Osteocyte (in vitro differentiated cells): ENCODE results near the gene GNAL. TPM values are rescaled to one million over a fixed set of nuclear protein-coding genes. Genes with fewer than 3 reads are reported as not detected.
"Not testable (repeated sequence)": the region's sequence is repeated elsewhere in the genome, so short reads cannot be mapped to it uniquely, and the experiment has no call there.

ENCODE experiments used
- DNase-seq: peaks from one replicate; pipeline ENCODE4 v3.0.0; 2021; ENCODE audit warnings: mixed read lengths; ENCODE audit not compliant: unreplicated experiment; ENCODE audit errors: extremely low spot score
- H3K27ac Mint-ChIP-seq: one replicate; pipeline ENCODE4 v1.8.0; 2021; ENCODE audit warnings: mild to moderate bottlenecking, mixed read lengths; ENCODE audit not compliant: unreplicated experiment
- H3K27me3 Mint-ChIP-seq: one replicate; pipeline ENCODE4 v1.8.0; 2021; ENCODE audit warnings: mixed read lengths; ENCODE audit not compliant: unreplicated experiment
- H3K36me3 Mint-ChIP-seq: one replicate; pipeline ENCODE4 v1.8.0; 2021; ENCODE audit warnings: mixed read lengths; ENCODE audit not compliant: unreplicated experiment
- H3K4me1 Mint-ChIP-seq: one replicate; pipeline ENCODE4 v1.8.0; 2021; ENCODE audit warnings: mixed read lengths; ENCODE audit not compliant: unreplicated experiment
- H3K4me3 Mint-ChIP-seq: one replicate; pipeline ENCODE4 v1.8.0; 2021; ENCODE audit warnings: mild to moderate bottlenecking, moderate library complexity, mixed read lengths; ENCODE audit not compliant: unreplicated experiment
- H3K9me3 Mint-ChIP-seq: one replicate; pipeline ENCODE4 v1.8.0; 2021; ENCODE audit warnings: mixed read lengths; ENCODE audit not compliant: unreplicated experiment
- CTCF ChIP-seq: fragments of 200-600 bp; sonication (generic); IDR thresholded peaks from 2 replicates; pipeline ENCODE4 v1.5.0; 2021; ENCODE audit warnings: antibody characterized with exemption, mild to moderate bottlenecking, moderate library complexity
- total RNA-seq: library from RNA; stranded (reverse); gene quantifications from 2 replicates; pipeline ENCODE4 v1.2.1, GENCODE V29; 2021

The GNAL gene
- total RNA-seq, 1 donor from 2014 or later, result 1.2 TPM

DNA sequence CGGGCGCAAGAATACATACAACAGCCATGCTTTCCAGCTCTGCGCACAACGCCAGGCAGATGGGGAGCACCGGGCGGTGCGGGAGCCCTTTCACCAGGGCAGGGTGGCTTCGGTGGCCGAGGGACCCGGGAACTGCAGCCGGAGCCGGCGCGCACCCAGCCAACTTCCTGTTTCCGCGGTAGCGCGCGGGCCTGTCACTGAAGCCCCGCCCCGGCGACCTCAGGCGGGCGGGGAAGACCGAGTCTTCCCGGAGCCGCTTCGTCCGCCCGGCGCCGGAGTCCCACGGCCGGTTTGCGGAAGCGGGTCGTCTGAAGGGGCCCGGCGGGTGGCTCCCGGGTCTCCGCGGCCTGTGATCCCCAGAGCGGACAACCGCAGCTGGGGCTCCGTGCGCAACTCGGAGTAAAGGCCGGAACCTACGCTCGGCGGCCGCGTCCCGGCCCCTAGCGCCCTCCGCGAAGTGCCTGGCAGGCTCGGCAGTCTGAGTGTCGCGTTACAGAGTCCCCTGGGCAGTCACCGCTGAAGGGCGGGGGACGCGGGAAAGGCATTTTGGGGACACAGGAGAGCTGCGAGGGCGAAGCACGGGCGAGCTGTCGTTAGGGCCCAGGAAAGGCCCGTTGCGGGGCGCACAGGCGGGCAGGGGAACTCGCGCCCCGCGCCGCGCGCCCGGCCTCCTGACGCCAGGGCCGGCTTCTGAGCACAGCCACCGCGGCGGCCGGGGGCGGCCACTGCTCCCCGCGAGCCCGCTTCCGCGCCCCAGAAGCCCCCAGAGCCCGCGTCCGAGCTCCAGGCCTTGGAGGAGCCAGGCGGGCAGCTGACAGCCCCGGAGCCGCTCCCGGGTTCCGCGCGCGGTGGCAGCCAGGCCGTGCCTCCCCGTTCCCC, 219.4 kb downstream of the GNAL start, which contains the start of gene MPPE1:
TSS of gene MPPE1 (minus strand) at position 136 of the 879 bp plus-strand sequence. CDS start 11,053 bp downstream, outside the sequence.
- H3K36me3 Mint-ChIP-seq, result peaks cover 4% of the 10 kb centered on the region
- H3K9me3 Mint-ChIP-seq, result no peaks in the 10 kb centered on the region
- no peak for TF ChIP-seq CTCF
- peak within 1 kb of the TSS; percentile 91 for H3K27ac Mint-ChIP-seq
- peak within 1 kb of the TSS; percentile 94 for H3K4me3 Mint-ChIP-seq
- H3K4me1 Mint-ChIP-seq, result peaks cover 25% of the 10 kb centered on the region
- H3K27me3 Mint-ChIP-seq, result no peaks in the 10 kb centered on the region
- peak; percentile 94 for DNase-seq

GRCh38 chr18:11909061-11909455, 220.0 kb downstream of the GNAL start:
- Mint-ChIP-seq H3K36me3 (no peaks in the 10 kb centered on the region), H3K9me3 (no peaks in the 10 kb centered on the region), H3K27ac (peak overlapping the region; percentile 91)

GRCh38 chr18:11909591-11910026, 220.5 kb downstream of the GNAL start:
- TF ChIP-seq CTCF, result no peak
- H3K27me3 Mint-ChIP-seq, result no peaks in the 10 kb centered on the region
- no peak for DNase-seq
- peak overlapping the region; percentile 91 for H3K27ac Mint-ChIP-seq
- H3K4me1 Mint-ChIP-seq, result peaks cover 25% of the 10 kb centered on the region
- H3K36me3 Mint-ChIP-seq, result no peaks in the 10 kb centered on the region
- H3K9me3 Mint-ChIP-seq, result no peaks in the 10 kb centered on the region
- peak overlapping the region; percentile 80 for H3K4me3 Mint-ChIP-seq

More at GRCh38 chr18:11909061-11909455, 220.0 kb downstream of the GNAL start:
- no peak for DNase-seq
- peak overlapping the region; percentile 80 for H3K4me3 Mint-ChIP-seq
- peaks cover 25% of the 10 kb centered on the region for H3K4me1 Mint-ChIP-seq
- no peaks in the 10 kb centered on the region for H3K27me3 Mint-ChIP-seq
- no peak for TF ChIP-seq CTCF

DNA sequence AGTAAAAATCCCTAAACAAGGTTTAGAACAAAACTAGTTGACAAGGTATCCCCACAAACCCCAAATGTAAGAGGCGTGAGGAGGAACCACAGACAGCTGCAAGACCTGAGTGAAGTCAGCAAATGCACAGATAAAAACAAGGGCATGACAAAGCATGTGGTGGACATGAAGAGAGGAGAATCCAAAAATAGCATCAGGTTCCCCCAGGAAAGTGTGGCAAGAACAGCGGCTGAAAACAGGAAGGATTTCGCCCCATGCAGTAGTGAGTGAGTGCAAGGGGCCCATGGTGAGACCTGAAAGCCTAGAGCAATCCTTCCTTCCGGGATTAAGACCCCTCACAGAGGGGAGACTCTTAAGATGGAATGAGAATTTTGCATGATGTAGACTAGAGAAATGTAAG, 227.8 kb downstream of the GNAL start:
- not testable (repeated sequence) for DNase-seq, H3K27me3 Mint-ChIP-seq, H3K4me1 Mint-ChIP-seq, H3K9me3 Mint-ChIP-seq, H3K27ac Mint-ChIP-seq, H3K36me3 Mint-ChIP-seq, H3K4me3 Mint-ChIP-seq

DNA sequence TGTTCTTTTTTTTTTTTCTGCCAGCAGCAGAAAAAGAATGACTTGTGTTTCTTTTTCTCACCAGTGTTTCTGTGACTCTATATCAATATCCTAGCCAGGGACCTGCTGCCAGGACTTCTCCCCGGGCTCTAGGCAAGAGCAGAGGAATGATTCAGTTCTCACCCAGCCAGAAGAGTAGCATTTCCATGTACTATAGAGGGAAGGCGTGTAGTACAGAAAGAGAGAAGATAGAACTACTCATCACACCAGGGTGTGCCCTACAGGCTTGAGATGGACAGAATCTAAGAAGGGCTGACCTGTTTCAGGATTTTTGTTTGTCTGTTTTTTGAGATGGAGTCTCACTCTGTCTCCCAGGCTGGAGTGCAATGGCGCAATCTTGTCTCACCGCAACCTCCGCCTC, 230.5 kb downstream of the GNAL start:
- not testable (repeated sequence) for H3K27ac Mint-ChIP-seq, H3K36me3 Mint-ChIP-seq, DNase-seq, H3K4me3 Mint-ChIP-seq, H3K9me3 Mint-ChIP-seq, H3K4me1 Mint-ChIP-seq, H3K27me3 Mint-ChIP-seq

- no peak overlapping the region for H3K4me3 Mint-ChIP-seq
- no peaks in the 10 kb centered on the region for H3K36me3 Mint-ChIP-seq
- TF ChIP-seq CTCF, result no peak
- H3K9me3 Mint-ChIP-seq, result no peaks in the 10 kb centered on the region
- DNase-seq, result no peak
- H3K27me3 Mint-ChIP-seq, result peaks cover 3% of the 10 kb centered on the region
- H3K4me1 Mint-ChIP-seq, result no peaks in the 10 kb centered on the region
- H3K27ac Mint-ChIP-seq, result no peak overlapping the region
These were observed 234.4 kb downstream of the GNAL start for GRCh38 chr18:11923450-11923849.
